Ovary (tissue), 3 donors: Measurements from ENCODE around the gene TEX38.

ENCODE experiments used
- CTCF ChIP-seq, 3 donors: fragments of 450-650 bp in 2 of 3; fragments of 200-600 bp in 1 of 3; IDR thresholded peaks; one replicate each; pipeline versions ENCODE4 v1.5.1 to v1.8.0; 2016 to 2022; ENCODE audit warnings: antibody characterized with exemption in 3 of 3, mild to moderate bottlenecking in 1 of 3
- EP300 ChIP-seq: sonication (generic); formaldehyde crosslinking; IDR thresholded peaks from one replicate; pipeline ENCODE4 v1.6.1; 2017; ENCODE audit warnings: antibody characterized with exemption
- POLR2A ChIP-seq: fragments of 450-650 bp; IDR thresholded peaks from one replicate; pipeline ENCODE4 v1.6.1; 2017; ENCODE audit warnings: antibody characterized with exemption, mild to moderate bottlenecking, moderate library complexity
- donor health status: DM: no; HTN: no; CAD: no.

GRCh38 chr1:46639547-46639946, 32.1 kb upstream of the TEX38 start:
- no peak for TF ChIP-seq CTCF (IDR thresholded peaks at IDR 0.05)
- TF ChIP-seq POLR2A: no peak
- no peak for TF ChIP-seq EP300
